ENCODE results near the gene ZNF431.
"Not testable (repeated sequence)": the region's sequence is repeated elsewhere in the genome, so short reads cannot be mapped to it uniquely, and the experiment has no call there.

ZNF431 gene

GRCh38 chr19:21202865-21203494 lies 61.1 kb downstream of the ZNF431 start:
- no peaks in the 10 kb centered on the region for H3K9me3 ChIP-seq (ENCODE audit: control insufficient read depth, low read length)
- H3K4me3 ChIP-seq (ENCODE audit: insufficient read depth, low read depth, low read length): no peak overlapping the region
- H3K27me3 ChIP-seq (ENCODE audit: control insufficient read depth, insufficient read depth, low read length, poor library complexity, severe bottlenecking): no peaks in the 10 kb centered on the region
- no peaks in the 10 kb centered on the region for H3K36me3 ChIP-seq (ENCODE audit: control insufficient read depth, insufficient read depth, low read length)
- 50 to 52% methylated on average over 8 to 9 of the region's 9 CpGs for WGBS, 2 experiments
- no peak overlapping the region for H3K27ac ChIP-seq (ENCODE audit: insufficient read depth, low read depth, low read length, poor library complexity, severe bottlenecking)
- no peaks in the 10 kb centered on the region for H3K4me1 ChIP-seq (ENCODE audit: control insufficient read depth, insufficient read depth, low read length)

- Histone ChIP-seq H3K4me1 (ENCODE audit: control insufficient read depth, insufficient read depth, low read length) (no peaks in the 10 kb centered on the region), H3K4me3 (ENCODE audit: insufficient read depth, low read depth, low read length) (no peak overlapping the region), H3K27ac (ENCODE audit: insufficient read depth, low read depth, low read length, poor library complexity, severe bottlenecking) (no peak overlapping the region), H3K27me3 (ENCODE audit: control insufficient read depth, insufficient read depth, low read length, poor library complexity, severe bottlenecking) (no peaks in the 10 kb centered on the region), H3K9me3 (ENCODE audit: control insufficient read depth, low read length) (no peaks in the 10 kb centered on the region), H3K36me3 (ENCODE audit: control insufficient read depth, insufficient read depth, low read length) (no peaks in the 10 kb centered on the region)
- WGBS, 2 experiments: 54 to 56% methylated on average over 6 of the region's 6 CpGs
Observed at GRCh38 chr19:21210037-21210621, 68.3 kb downstream of the ZNF431 start.

DNA sequence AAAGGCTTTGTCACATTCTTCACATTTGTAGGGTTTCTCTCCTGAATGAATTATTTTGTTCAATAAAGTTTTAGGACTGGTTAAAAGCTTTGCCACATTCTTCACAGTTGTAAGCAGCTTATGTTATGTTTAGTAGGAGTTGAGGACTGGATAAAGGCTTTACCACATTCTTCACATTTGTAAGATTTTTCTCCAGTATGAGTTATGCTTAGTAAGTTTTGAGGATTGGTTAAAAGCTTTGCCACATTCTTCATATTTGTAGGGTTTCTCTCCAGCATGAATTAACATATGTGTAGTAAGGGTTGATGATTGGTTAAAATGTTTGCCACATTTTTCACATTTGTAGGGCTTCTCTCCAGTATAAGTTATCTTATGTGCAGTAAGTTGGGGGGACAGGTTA lies 79.9 kb downstream of the ZNF431 start:
- H3K27me3 ChIP-seq (ENCODE audit: control insufficient read depth, insufficient read depth, low read length, poor library complexity, severe bottlenecking): no peaks in the 10 kb centered on the region
- no peaks in the 10 kb centered on the region for H3K36me3 ChIP-seq (ENCODE audit: control insufficient read depth, insufficient read depth, low read length)
- no peaks in the 10 kb centered on the region for H3K9me3 ChIP-seq (ENCODE audit: control insufficient read depth, low read length)
- H3K27ac ChIP-seq (ENCODE audit: insufficient read depth, low read depth, low read length, poor library complexity, severe bottlenecking): peak overlapping the region; percentile 41
- no peaks in the 10 kb centered on the region for H3K4me1 ChIP-seq (ENCODE audit: control insufficient read depth, insufficient read depth, low read length)
- no peak overlapping the region for H3K4me3 ChIP-seq (ENCODE audit: insufficient read depth, low read depth, low read length)

DNA sequence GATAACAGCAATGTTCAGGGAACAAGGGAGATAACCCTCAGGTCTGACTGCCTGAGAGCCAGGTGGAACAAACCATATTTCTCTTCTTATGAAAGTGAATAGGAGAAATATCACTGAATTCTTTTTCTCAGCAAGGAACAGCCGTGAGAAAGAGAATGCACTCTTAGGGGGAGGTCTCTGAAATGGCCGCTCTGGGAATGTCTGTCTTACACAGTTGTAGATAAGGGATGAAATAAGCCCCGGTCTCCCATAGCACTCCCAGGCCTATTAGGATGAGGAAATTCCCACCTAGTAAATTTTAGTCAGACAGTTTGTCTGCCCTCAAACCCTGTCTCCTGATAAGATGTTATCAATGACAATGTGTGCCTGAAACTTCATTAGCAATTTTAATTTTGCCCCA lies 88.1 kb downstream of the ZNF431 start:
- WGBS, 2 experiments: 93 to 97% methylated on average over 3 of the region's 3 CpGs
- not testable (repeated sequence) for H3K27me3 ChIP-seq (ENCODE audit: control insufficient read depth, insufficient read depth, low read length, poor library complexity, severe bottlenecking); H3K36me3 ChIP-seq (ENCODE audit: control insufficient read depth, insufficient read depth, low read length); H3K4me1 ChIP-seq (ENCODE audit: control insufficient read depth, insufficient read depth, low read length); H3K4me3 ChIP-seq (ENCODE audit: insufficient read depth, low read depth, low read length); H3K9me3 ChIP-seq (ENCODE audit: control insufficient read depth, low read length); H3K27ac ChIP-seq (ENCODE audit: insufficient read depth, low read depth, low read length, poor library complexity, severe bottlenecking)

DNA sequence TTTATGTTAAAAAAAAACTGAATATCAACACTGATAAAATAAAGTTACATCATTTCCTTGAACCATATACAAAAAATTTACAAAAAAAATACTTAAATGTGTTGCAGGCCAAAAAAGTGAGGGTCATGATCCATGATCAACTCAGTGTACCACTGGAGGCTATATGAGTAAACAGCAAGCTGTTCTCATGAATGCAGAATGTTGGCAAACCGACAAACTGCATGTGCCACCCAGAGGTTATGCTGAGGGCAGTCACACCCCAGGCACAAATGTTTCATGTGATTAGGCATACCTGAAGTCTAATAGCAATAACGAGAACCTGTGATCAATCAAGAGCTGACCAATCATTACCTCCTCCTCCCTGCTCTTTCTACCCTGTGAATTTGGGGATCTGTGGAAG lies 91.9 kb downstream of the ZNF431 start:
- no peaks in the 10 kb centered on the region for H3K27me3 ChIP-seq (ENCODE audit: control insufficient read depth, insufficient read depth, low read length, poor library complexity, severe bottlenecking)
- H3K4me1 ChIP-seq (ENCODE audit: control insufficient read depth, insufficient read depth, low read length): no peaks in the 10 kb centered on the region
- no peak overlapping the region for H3K4me3 ChIP-seq (ENCODE audit: insufficient read depth, low read depth, low read length)
- WGBS, 2 experiments: 91 to 95% methylated on average over 2 of the region's 2 CpGs
- no peaks in the 10 kb centered on the region for H3K36me3 ChIP-seq (ENCODE audit: control insufficient read depth, insufficient read depth, low read length)
- no peaks in the 10 kb centered on the region for H3K9me3 ChIP-seq (ENCODE audit: control insufficient read depth, low read length)
- no peak overlapping the region for H3K27ac ChIP-seq (ENCODE audit: insufficient read depth, low read depth, low read length, poor library complexity, severe bottlenecking)

DNA sequence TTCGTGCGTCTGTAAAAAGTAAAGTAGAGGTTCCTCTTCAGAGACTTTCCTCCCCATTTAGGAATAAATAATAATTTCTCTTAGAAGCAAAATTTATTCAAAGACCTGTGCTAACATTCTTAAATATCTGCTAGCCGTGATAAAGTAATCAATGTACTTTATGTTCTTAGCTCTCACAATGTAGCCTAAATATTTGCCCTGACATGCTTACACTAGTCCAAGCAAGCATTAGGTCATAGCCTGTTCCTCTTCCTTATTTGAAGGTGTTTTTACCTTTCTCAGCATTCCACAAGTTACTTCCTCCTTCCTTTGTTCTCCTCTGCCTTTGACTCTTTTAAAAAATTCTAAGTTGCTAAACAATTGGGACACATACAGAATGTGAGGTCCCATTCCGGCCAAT lies 94.9 kb downstream of the ZNF431 start:
- H3K27me3 ChIP-seq (ENCODE audit: control insufficient read depth, insufficient read depth, low read length, poor library complexity, severe bottlenecking); H3K36me3 ChIP-seq (ENCODE audit: control insufficient read depth, insufficient read depth, low read length); H3K27ac ChIP-seq (ENCODE audit: insufficient read depth, low read depth, low read length, poor library complexity, severe bottlenecking); H3K9me3 ChIP-seq (ENCODE audit: control insufficient read depth, low read length); H3K4me1 ChIP-seq (ENCODE audit: control insufficient read depth, insufficient read depth, low read length); H3K4me3 ChIP-seq (ENCODE audit: insufficient read depth, low read depth, low read length): not testable (repeated sequence)
- 90 to 92% methylated on average over 2 of the region's 4 CpGs for whole genome bisulfite sequencing, 2 experiments

- no peaks in the 10 kb centered on the region for H3K4me1 ChIP-seq (ENCODE audit: control insufficient read depth, insufficient read depth, low read length)
- no peaks in the 10 kb centered on the region for H3K9me3 ChIP-seq (ENCODE audit: control insufficient read depth, low read length)
- no peaks in the 10 kb centered on the region for H3K36me3 ChIP-seq (ENCODE audit: control insufficient read depth, insufficient read depth, low read length)
- H3K27ac ChIP-seq (ENCODE audit: insufficient read depth, low read depth, low read length, poor library complexity, severe bottlenecking): no peak overlapping the region
- WGBS, 2 experiments: 85 to 90% methylated on average over 1 of the region's 2 CpGs
- no peak overlapping the region for H3K4me3 ChIP-seq (ENCODE audit: insufficient read depth, low read depth, low read length)
- H3K27me3 ChIP-seq (ENCODE audit: control insufficient read depth, insufficient read depth, low read length, poor library complexity, severe bottlenecking): no peaks in the 10 kb centered on the region
Observed at GRCh38 chr19:21238670-21239069, 96.8 kb downstream of the ZNF431 start.

Measured in ectodermal cell (in vitro differentiated cells).